ENCODE data around the gene NPAS2.

The NPAS2 gene

GRCh38 chr2:100880036-100880435, 60.1 kb downstream of the NPAS2 start:
- peaks cover 6 to 14% of the 10 kb centered on the region in 2 donors for H3K4me1 ChIP-seq (ENCODE audit: control insufficient read depth in 2 of 2, insufficient read depth in 2 of 2, low read length in 2 of 2)
- no peak overlapping the region for H3K27ac ChIP-seq (ENCODE audit: low read depth in 2 of 2, low read length in 2 of 2)
- no peak overlapping the region for H3K4me3 ChIP-seq (ENCODE audit: low read length in 2 of 2)
- no peak overlapping the region for H3K9ac ChIP-seq (ENCODE audit: low read depth in 1 of 2, low read length in 2 of 2)
- no peaks in the 10 kb centered on the region for H3K27me3 ChIP-seq (ENCODE audit: control insufficient read depth in 2 of 2, insufficient read depth in 2 of 2, low read length in 2 of 2)
- no peaks in the 10 kb centered on the region for H3K9me3 ChIP-seq (ENCODE audit: control insufficient read depth in 2 of 2, low read length in 2 of 2)
- no peaks in the 10 kb centered on the region for H3K36me3 ChIP-seq (ENCODE audit: control insufficient read depth in 2 of 2, insufficient read depth in 2 of 2, low read length in 2 of 2)

GRCh38 chr2:100880730-100881129, 60.8 kb downstream of the NPAS2 start:
- H3K36me3 ChIP-seq (ENCODE audit: control insufficient read depth in 2 of 2, insufficient read depth in 2 of 2, low read length in 2 of 2), result no peaks in the 10 kb centered on the region
- peaks cover 6 to 14% of the 10 kb centered on the region in 2 donors for H3K4me1 ChIP-seq (ENCODE audit: control insufficient read depth in 2 of 2, insufficient read depth in 2 of 2, low read length in 2 of 2)
- H3K4me3 ChIP-seq (ENCODE audit: low read length in 2 of 2), result no peak overlapping the region
- no peaks in the 10 kb centered on the region for H3K9me3 ChIP-seq (ENCODE audit: control insufficient read depth in 2 of 2, low read length in 2 of 2)
- no peak overlapping the region for H3K9ac ChIP-seq (ENCODE audit: low read depth in 1 of 2, low read length in 2 of 2)
- no peaks in the 10 kb centered on the region for H3K27me3 ChIP-seq (ENCODE audit: control insufficient read depth in 2 of 2, insufficient read depth in 2 of 2, low read length in 2 of 2)
- H3K27ac ChIP-seq (ENCODE audit: low read depth in 2 of 2, low read length in 2 of 2), result no peak overlapping the region

GRCh38 chr2:100882645-100883613, 63.0 kb downstream of the NPAS2 start:
- no peaks in the 10 kb centered on the region for H3K27me3 ChIP-seq (ENCODE audit: control insufficient read depth in 2 of 2, insufficient read depth in 2 of 2, low read length in 2 of 2)
- H3K9me3 ChIP-seq (ENCODE audit: control insufficient read depth in 2 of 2, low read length in 2 of 2), result no peaks in the 10 kb centered on the region
- H3K9ac ChIP-seq (ENCODE audit: low read depth in 1 of 2, low read length in 2 of 2), result no peak overlapping the region
- H3K27ac ChIP-seq (ENCODE audit: low read depth in 2 of 2, low read length in 2 of 2), result no peak overlapping the region
- no peak overlapping the region for H3K4me3 ChIP-seq (ENCODE audit: low read length in 2 of 2)
- no peaks in the 10 kb centered on the region for H3K36me3 ChIP-seq (ENCODE audit: control insufficient read depth in 2 of 2, insufficient read depth in 2 of 2, low read length in 2 of 2)
- peaks cover 6 to 14% of the 10 kb centered on the region in 2 donors for H3K4me1 ChIP-seq (ENCODE audit: control insufficient read depth in 2 of 2, insufficient read depth in 2 of 2, low read length in 2 of 2)

- Histone ChIP-seq H3K27ac (ENCODE audit: low read depth in 2 of 2, low read length in 2 of 2) (no peak overlapping the region), H3K9ac (ENCODE audit: low read depth in 1 of 2, low read length in 2 of 2) (no peak overlapping the region), H3K4me1 (ENCODE audit: control insufficient read depth in 2 of 2, insufficient read depth in 2 of 2, low read length in 2 of 2) (peaks cover 6 to 14% of the 10 kb centered on the region in 2 donors), H3K4me3 (ENCODE audit: low read length in 2 of 2) (peak overlapping the region in 1 of 2 donors; percentile 17), H3K9me3 (ENCODE audit: control insufficient read depth in 2 of 2, low read length in 2 of 2) (no peaks in the 10 kb centered on the region), H3K36me3 (ENCODE audit: control insufficient read depth in 2 of 2, insufficient read depth in 2 of 2, low read length in 2 of 2) (no peaks in the 10 kb centered on the region), H3K27me3 (ENCODE audit: control insufficient read depth in 2 of 2, insufficient read depth in 2 of 2, low read length in 2 of 2) (no peaks in the 10 kb centered on the region)
These were observed 64.2 kb downstream of the NPAS2 start for GRCh38 chr2:100884145-100884621.

- H3K4me1 ChIP-seq (ENCODE audit: control insufficient read depth in 2 of 2, insufficient read depth in 2 of 2, low read length in 2 of 2), result peaks cover 6 to 14% of the 10 kb centered on the region in 2 donors
- no peaks in the 10 kb centered on the region for H3K9me3 ChIP-seq (ENCODE audit: control insufficient read depth in 2 of 2, low read length in 2 of 2)
- no peak overlapping the region for H3K27ac ChIP-seq (ENCODE audit: low read depth in 2 of 2, low read length in 2 of 2)
- no peak overlapping the region for H3K9ac ChIP-seq (ENCODE audit: low read depth in 1 of 2, low read length in 2 of 2)
- no peak overlapping the region for H3K4me3 ChIP-seq (ENCODE audit: low read length in 2 of 2)
- H3K36me3 ChIP-seq (ENCODE audit: control insufficient read depth in 2 of 2, insufficient read depth in 2 of 2, low read length in 2 of 2), result no peaks in the 10 kb centered on the region
- no peaks in the 10 kb centered on the region for H3K27me3 ChIP-seq (ENCODE audit: control insufficient read depth in 2 of 2, insufficient read depth in 2 of 2, low read length in 2 of 2)
These were observed 66.1 kb downstream of the NPAS2 start for GRCh38 chr2:100886085-100886484.

GRCh38 chr2:100887039-100887578, 67.2 kb downstream of the NPAS2 start:
- no peak overlapping the region for H3K9ac ChIP-seq (ENCODE audit: low read depth in 1 of 2, low read length in 2 of 2)
- H3K27me3 ChIP-seq (ENCODE audit: control insufficient read depth in 2 of 2, insufficient read depth in 2 of 2, low read length in 2 of 2), result no peaks in the 10 kb centered on the region
- no peaks in the 10 kb centered on the region for H3K9me3 ChIP-seq (ENCODE audit: control insufficient read depth in 2 of 2, low read length in 2 of 2)
- no peak overlapping the region for H3K4me3 ChIP-seq (ENCODE audit: low read length in 2 of 2)
- H3K4me1 ChIP-seq (ENCODE audit: control insufficient read depth in 2 of 2, insufficient read depth in 2 of 2, low read length in 2 of 2), result peaks cover 6 to 14% of the 10 kb centered on the region in 2 donors
- H3K27ac ChIP-seq (ENCODE audit: low read depth in 2 of 2, low read length in 2 of 2), result no peak overlapping the region
- H3K36me3 ChIP-seq (ENCODE audit: control insufficient read depth in 2 of 2, insufficient read depth in 2 of 2, low read length in 2 of 2), result no peaks in the 10 kb centered on the region

GRCh38 chr2:100887713-100888495, 68.0 kb downstream of the NPAS2 start:
- Histone ChIP-seq H3K27me3 (ENCODE audit: control insufficient read depth in 2 of 2, insufficient read depth in 2 of 2, low read length in 2 of 2) (no peaks in the 10 kb centered on the region), H3K36me3 (ENCODE audit: control insufficient read depth in 2 of 2, insufficient read depth in 2 of 2, low read length in 2 of 2) (no peaks in the 10 kb centered on the region), H3K4me3 (ENCODE audit: low read length in 2 of 2) (no peak overlapping the region), H3K9me3 (ENCODE audit: control insufficient read depth in 2 of 2, low read length in 2 of 2) (no peaks in the 10 kb centered on the region), H3K27ac (ENCODE audit: low read depth in 2 of 2, low read length in 2 of 2) (no peak overlapping the region), H3K4me1 (ENCODE audit: control insufficient read depth in 2 of 2, insufficient read depth in 2 of 2, low read length in 2 of 2) (peaks cover 6 to 14% of the 10 kb centered on the region in 2 donors), H3K9ac (ENCODE audit: low read depth in 1 of 2, low read length in 2 of 2) (no peak overlapping the region)

GRCh38 chr2:100888601-100889000, 68.7 kb downstream of the NPAS2 start:
- Histone ChIP-seq H3K36me3 (ENCODE audit: control insufficient read depth in 2 of 2, insufficient read depth in 2 of 2, low read length in 2 of 2) (no peaks in the 10 kb centered on the region), H3K27ac (ENCODE audit: low read depth in 2 of 2, low read length in 2 of 2) (no peak overlapping the region), H3K4me1 (ENCODE audit: control insufficient read depth in 2 of 2, insufficient read depth in 2 of 2, low read length in 2 of 2) (peaks cover 6 to 10% of the 10 kb centered on the region in 2 donors), H3K9me3 (ENCODE audit: control insufficient read depth in 2 of 2, low read length in 2 of 2) (no peaks in the 10 kb centered on the region), H3K27me3 (ENCODE audit: control insufficient read depth in 2 of 2, insufficient read depth in 2 of 2, low read length in 2 of 2) (no peaks in the 10 kb centered on the region), H3K4me3 (ENCODE audit: low read length in 2 of 2) (no peak overlapping the region), H3K9ac (ENCODE audit: low read depth in 1 of 2, low read length in 2 of 2) (no peak overlapping the region)

GRCh38 chr2:100889286-100889685, 69.3 kb downstream of the NPAS2 start:
- Histone ChIP-seq H3K27me3 (ENCODE audit: control insufficient read depth in 2 of 2, insufficient read depth in 2 of 2, low read length in 2 of 2) (no peaks in the 10 kb centered on the region), H3K9me3 (ENCODE audit: control insufficient read depth in 2 of 2, low read length in 2 of 2) (no peaks in the 10 kb centered on the region), H3K9ac (ENCODE audit: low read depth in 1 of 2, low read length in 2 of 2) (no peak overlapping the region), H3K4me1 (ENCODE audit: control insufficient read depth in 2 of 2, insufficient read depth in 2 of 2, low read length in 2 of 2) (peaks cover 0 to 3% of the 10 kb centered on the region in 2 donors), H3K27ac (ENCODE audit: low read depth in 2 of 2, low read length in 2 of 2) (no peak overlapping the region), H3K36me3 (ENCODE audit: control insufficient read depth in 2 of 2, insufficient read depth in 2 of 2, low read length in 2 of 2) (no peaks in the 10 kb centered on the region), H3K4me3 (ENCODE audit: low read length in 2 of 2) (no peak overlapping the region)
